K562 (cell line): ENCODE results near the gene TRPM4. TPM values are rescaled to one million over a fixed set of nuclear protein-coding genes. Genes with fewer than 3 reads are reported as not detected.

ENCODE experiments used
- ATAC-seq: fragments of 200-7000 bp; cut with Tn5 transposase; 3 replicates; pipeline ENCODE4 v1.9.1; 2020; ENCODE audit warnings: moderate library complexity
- BruUV-seq: library from RNA; stranded (reverse); fragments of 400-500 nt; replicated peaks from 2 replicates; lab custom pipeline; 2021; lab: Mats Ljungman, UMichigan
- CTCF ChIA-PET: fragments of 300-600 bp; formaldehyde crosslinking; extraction: SDS; loops from one replicate; lab custom pipeline; 2021; ENCODE audit warnings: low intra/inter-chr PET ratio; lab: Yijun Ruan, JAX
- POLR2A ChIA-PET: fragments of 300-600, 350-650 bp; sonication (Branson Sonifier 250); formaldehyde crosslinking; extraction: SDS; loops from one replicate; lab custom pipeline; 2021; ENCODE audit warnings: antibody characterized with exemption, inconsistent platforms; lab: Yijun Ruan, JAX
- DNase-seq, 4 experiments: peaks; one replicate each; pipeline versions ENCODE4 v3.0.0 to v3.0.0-alpha.2; 2011 to 2018; ENCODE audit warnings: low spot score in 3 of 4, mixed read lengths in 3 of 4; ENCODE audit errors: extremely low read depth in 1 of 4
- FAIRE-seq: peaks from 2 replicates; lab custom pipeline; 2011; peaks lifted over from hg19 to GRCh38; lab: Jason Lieb, UNC
- H2AFZ ChIP-seq: 2 replicates; pipeline ENCODE4 v1.6.0; 2011; ENCODE audit warnings: low read depth, low read length, control low read depth, inconsistent platforms
- H3K27ac ChIP-seq: fragments of 200-600 bp; 3 replicates; pipeline ENCODE4 v1.8.0; 2011; ENCODE audit warnings: low read depth, mild to moderate bottlenecking, control low read depth, inconsistent platforms, low read length, moderate library complexity, mixed read lengths; ENCODE audit errors: extremely low read depth
- H3K27me3 ChIP-seq, 2 experiments: fragments of 300-600 bp in 1 of 2; 2 replicates in 1 of 2; 3 replicates in 1 of 2; pipeline versions ENCODE4 v1.6.0 to v1.8.0; 2011; ENCODE audit warnings: inconsistent platforms in 2 of 2, low read length in 2 of 2, mild to moderate bottlenecking in 1 of 2, mixed read lengths in 1 of 2, moderate library complexity in 1 of 2; ENCODE audit not compliant: control insufficient read depth in 2 of 2, insufficient read depth in 2 of 2
- H3K36me3 ChIP-seq: fragments of 300-600 bp; 3 replicates; pipeline ENCODE4 v1.8.0; 2011; ENCODE audit warnings: mild to moderate bottlenecking, low read length, inconsistent platforms; ENCODE audit not compliant: control insufficient read depth, insufficient read depth
- H3K4me1 ChIP-seq, 2 experiments: fragments of 200-600 bp in 1 of 2; replicated peaks in 1 of 2; 2 replicates in 1 of 2; 3 replicates in 1 of 2; pipeline versions ENCODE4 v1.5.1 to v1.8.0; 2011; ENCODE audit warnings: inconsistent platforms in 2 of 2, low read length in 2 of 2, mild to moderate bottlenecking in 1 of 2, mixed read lengths in 1 of 2, moderate library complexity in 1 of 2; ENCODE audit not compliant: control insufficient read depth in 2 of 2, insufficient read depth in 2 of 2
- H3K4me2 ChIP-seq: 2 replicates; pipeline ENCODE4 v1.6.1; 2011; ENCODE audit warnings: low read length, control low read depth, inconsistent platforms, mixed read lengths; ENCODE audit not compliant: insufficient read depth
- H3K4me3 ChIP-seq: fragments of 200-600 bp; sonication (generic), shearing (Covaris generic); 2 replicates; pipeline ENCODE4 v1.5.1; 2016; ENCODE audit warnings: control low read depth, inconsistent platforms
- H3K79me2 ChIP-seq: fragments of 200-600 bp; 3 replicates; pipeline ENCODE4 v1.8.0; 2011; ENCODE audit warnings: low read length, inconsistent platforms; ENCODE audit not compliant: control insufficient read depth, insufficient read depth
- H3K9ac ChIP-seq, 2 experiments: 2 replicates each; pipeline versions ENCODE4 v1.6.0 to v1.6.1; 2011; ENCODE audit warnings: low read depth in 2 of 2, low read length in 2 of 2, control low read depth in 1 of 2, inconsistent platforms in 1 of 2, mild to moderate bottlenecking in 1 of 2, mixed read lengths in 1 of 2; ENCODE audit not compliant: insufficient read depth in 1 of 2
- H3K9me1 ChIP-seq: one replicate; pipeline ENCODE4 v1.6.0; 2011; ENCODE audit warnings: inconsistent platforms, mild to moderate bottlenecking, low read length, moderate library complexity; ENCODE audit not compliant: control insufficient read depth, insufficient read depth
- H3K9me3 ChIP-seq: replicated peaks from 2 replicates; pipeline ENCODE4 v1.5.1; 2011; ENCODE audit warnings: low read depth, low read length, inconsistent platforms; ENCODE audit not compliant: control insufficient read depth, insufficient read depth
- H4K20me1 ChIP-seq: replicated peaks from 2 replicates; pipeline ENCODE4 v1.6.1; 2011; ENCODE audit warnings: low read length, inconsistent platforms, mixed read lengths; ENCODE audit not compliant: control insufficient read depth, insufficient read depth
- CBFA2T2 ChIP-seq: fragments of 450-650 bp; conservative IDR thresholded peaks from 2 replicates; pipeline ENCODE4 v1.6.1; 2017; ENCODE audit warnings: mild to moderate bottlenecking
- CBX8 ChIP-seq: fragments of 200-600 bp; sonication (generic); IDR thresholded peaks from 2 replicates; pipeline ENCODE4 v1.6.1; 2012; ENCODE audit warnings: borderline replicate concordance, mixed run types, low read depth, mild to moderate bottlenecking, moderate library complexity, mixed read lengths, low read length, control low read depth, inconsistent platforms; ENCODE audit not compliant: poor library complexity, severe bottlenecking; ENCODE audit errors: extremely low read depth
- CXXC5 ChIP-seq: fragments of 250-450 bp; sonication (Bioruptor Pico); IDR thresholded peaks from 2 replicates; pipeline ENCODE4 v1.8.0; 2022; ENCODE audit warnings: inconsistent platforms, mild to moderate bottlenecking, moderate library complexity
- NUFIP1 ChIP-seq: fragments of 450-650 bp; IDR thresholded peaks from 2 replicates; pipeline ENCODE4 v1.6.1; 2018; ENCODE audit not compliant: partially characterized antibody
- PHB2 ChIP-seq: fragments of 450-650 bp; IDR thresholded peaks from 2 replicates; pipeline ENCODE4 v1.6.1; 2017; ENCODE audit warnings: low read depth
- ZC3H8 ChIP-seq: fragments of 450-650 bp; IDR thresholded peaks from 2 replicates; pipeline ENCODE4 v1.6.1; 2017
- ZFPM2 ChIP-seq: fragments of 250-450 bp; sonication (Bioruptor Pico); IDR thresholded peaks from 2 replicates; pipeline ENCODE4 v1.5.1; 2022; ENCODE audit warnings: mild to moderate bottlenecking
- WGBS: fragments of 100-300 bp; shearing (Covaris generic); methylation state at CpG from one replicate; pipeline ENCODE4 v1.1.6; 2016; ENCODE audit warnings: low coverage, mixed read lengths; ENCODE audit not compliant: insufficient coverage; ENCODE audit errors: missing lambda C conversion rate; 5-methylcytosine and 5-hydroxymethylcytosine counted together
- in situ Hi-C: fragments of 300-500 bp; cut with MboI; formaldehyde crosslinking; loops from 4 replicates; pipeline ENCODE4 v1.15.0; 2018; ENCODE audit warnings: inconsistent platforms, mixed read lengths
- intact Hi-C: fragments of 100-400 bp; cut with micrococcal nuclease; formaldehyde crosslinking; loops from 2 replicates; pipeline ENCODE4 v1.14.2; 2022
- polyA plus RNA-seq, 8 experiments: library from polyadenylated mRNA; depleted of rRNA in 4 of 8; stranded (reverse) in 5 of 8; unstranded in 3 of 8; fragments of >200 nt; fragmentation: Nextera tagmentation in 2 of 8; fragmentation: Illumina TruSeq in 1 of 8; extraction: Ambion mirVana in 2 of 8; extraction: Trizol in 1 of 8; gene quantifications; 2 replicates each; pipeline versions ENCODE4 v1.2.1 to v1.2.3, GENCODE V29; 2011 to 2014; ENCODE audit warnings: inconsistent platforms in 1 of 8, missing spikeins in 1 of 8
- total RNA-seq, 7 experiments: library from RNA; depleted of rRNA in 6 of 7; stranded (reverse); fragments of >200 nt in 6 of 7; fragmentation: Illumina TruSeq in 2 of 7; extraction: Trizol in 2 of 7; gene quantifications; 2 replicates each; pipeline versions ENCODE4 v1.2.1 to v1.2.3, GENCODE V29; 2011 to 2021; ENCODE audit warnings: low replicate concordance in 1 of 7
- TF ChIP-seq, protein P1 (sequence below): IDR thresholded peaks from 2 replicates; pipeline ENCODE4 v1.6.1; 2014; ENCODE audit warnings: antibody characterized with exemption

Gene TRPM4
- total and polyA plus RNA-seq, 9 of the 15 experiments (the other 6 are each of a cell fraction or from before 2014, with no cell fraction given), result 6.5 to 45.4 (median 15.2) TPM

DNA sequence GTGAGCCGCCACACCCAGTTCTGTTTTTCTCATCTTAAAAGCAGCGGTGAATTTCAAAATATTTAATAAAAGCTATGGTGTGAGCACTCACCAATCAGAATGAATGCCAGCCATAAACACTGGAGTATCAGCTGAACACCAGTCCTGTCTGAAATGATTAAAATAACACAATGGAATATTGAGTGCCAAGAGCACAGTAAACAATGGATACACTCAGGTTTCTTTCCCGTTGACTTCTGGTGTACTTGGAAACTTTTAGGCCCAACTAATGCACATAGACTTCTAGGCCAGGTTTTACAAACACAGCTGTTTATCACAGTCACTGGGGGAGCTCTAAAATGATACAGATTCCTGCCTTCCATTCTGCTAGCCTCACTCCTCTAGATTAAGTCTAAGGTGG lies 99.1 kb downstream of the TRPM4 start:
- DNase-seq (no peak), ATAC-seq (no peak), FAIRE-seq (no peak)
- Histone ChIP-seq H3K9ac (no peak overlapping the region), H3K36me3 (no peaks in the 10 kb centered on the region), H3K27ac (no peak overlapping the region), H4K20me1 (no peaks in the 10 kb centered on the region), H3K4me1 (no peaks in the 10 kb centered on the region), H3K4me3 (no peak overlapping the region), H3K9me1 (no peaks in the 10 kb centered on the region), H3K79me2 (no peaks in the 10 kb centered on the region), H3K4me2 (no peak overlapping the region), H3K27me3 (peaks cover 22 to 32% of the 10 kb centered on the region in 2 experiments), H2AFZ (no peak overlapping the region), H3K9me3 (0 out of 2 replicates have a peak, but pooled peaks cover 2% of the 10 kb centered on the region)
- no peak for TF ChIP-seq ZFPM2 (CRISPR knock-in tag)
- TF ChIP-seq CBFA2T2, result no peak
- no peak for TF ChIP-seq CXXC5 (CRISPR knock-in tag)
- no peak for TF ChIP-seq ZC3H8
- no peak for TF ChIP-seq PHB2
- no peak for TF ChIP-seq CBX8
- TF ChIP-seq NUFIP1, result no peak
- TF ChIP-seq, protein P1, sequence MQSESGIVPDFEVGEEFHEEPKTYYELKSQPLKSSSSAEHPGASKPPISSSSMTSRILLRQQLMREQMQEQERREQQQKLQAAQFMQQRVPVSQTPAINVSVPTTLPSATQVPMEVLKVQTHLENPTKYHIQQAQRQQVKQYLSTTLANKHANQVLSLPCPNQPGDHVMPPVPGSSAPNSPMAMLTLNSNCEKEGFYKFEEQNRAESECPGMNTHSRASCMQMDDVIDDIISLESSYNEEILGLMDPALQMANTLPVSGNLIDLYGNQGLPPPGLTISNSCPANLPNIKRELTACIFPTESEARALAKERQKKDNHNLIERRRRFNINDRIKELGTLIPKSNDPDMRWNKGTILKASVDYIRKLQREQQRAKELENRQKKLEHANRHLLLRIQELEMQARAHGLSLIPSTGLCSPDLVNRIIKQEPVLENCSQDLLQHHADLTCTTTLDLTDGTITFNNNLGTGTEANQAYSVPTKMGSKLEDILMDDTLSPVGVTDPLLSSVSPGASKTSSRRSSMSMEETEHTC, result no peak
- POLR2A ChIA-PET, result no interaction called here
- CTCF ChIA-PET, result no interaction called here
- intact Hi-C loops (no loop called here), in situ Hi-C loops (no loop called here)
- WGBS, result 0% methylated on average over 3 of the region's 3 CpGs
- BruUV-seq, result no TSS peak

Other genes starting within 250 kb of the TRPM4 start
Only the 7 nearest of the 24 such genes appear.
- gene NTF4, start 93.0 kb upstream of the TRPM4 start, total RNA-seq (2014; rRNA removed), result not detected in 2 replicates
- not detected in 2 replicates for gene NTF4, start 93.0 kb upstream of the TRPM4 start, total RNA-seq (2014; rRNA removed; fragmentation: Illumina TruSeq; extraction: Trizol)
- not detected in 2 replicates for gene NTF4, start 93.0 kb upstream of the TRPM4 start, total RNA-seq (2015; rRNA removed; fragmentation: Illumina TruSeq; extraction: Trizol)
- gene NTF4, start 93.0 kb upstream of the TRPM4 start, total RNA-seq (2021), result not detected in 2 replicates
- not detected in 2 replicates for gene NTF4, start 93.0 kb upstream of the TRPM4 start, polyA plus RNA-seq (2011; rRNA removed)
- not detected in 2 replicates for gene NTF4, start 93.0 kb upstream of the TRPM4 start, polyA plus RNA-seq (2014; fragmentation: Illumina TruSeq; extraction: Trizol)
- gene NTF4, start 93.0 kb upstream of the TRPM4 start, polyA plus RNA-seq (2014; fragmentation: Nextera tagmentation; extraction: Ambion mirVana), result not detected
- gene NTF4, start 93.0 kb upstream of the TRPM4 start, polyA plus RNA-seq (2014; rRNA removed), result not detected in 2 replicates
- 0.04 and 0.05 TPM in 2 replicates for gene KCNA7, start 85.1 kb upstream of the TRPM4 start, total RNA-seq (2014; rRNA removed)
- 0.04 TPM in 1 of 2 replicates, not detected in the other for gene KCNA7, start 85.1 kb upstream of the TRPM4 start, total RNA-seq (2014; rRNA removed; fragmentation: Illumina TruSeq; extraction: Trizol)
- not detected in 2 replicates for gene KCNA7, start 85.1 kb upstream of the TRPM4 start, total RNA-seq (2015; rRNA removed; fragmentation: Illumina TruSeq; extraction: Trizol)
- not detected in 2 replicates for gene KCNA7, start 85.1 kb upstream of the TRPM4 start, total RNA-seq (2021)
- not detected in 2 replicates for gene KCNA7, start 85.1 kb upstream of the TRPM4 start, polyA plus RNA-seq (2011; rRNA removed)
- gene KCNA7, start 85.1 kb upstream of the TRPM4 start, polyA plus RNA-seq (2014; fragmentation: Illumina TruSeq; extraction: Trizol), result 0.04 TPM in 1 of 2 replicates, not detected in the other
- not detected for gene KCNA7, start 85.1 kb upstream of the TRPM4 start, polyA plus RNA-seq (2014; fragmentation: Nextera tagmentation; extraction: Ambion mirVana)
- gene KCNA7, start 85.1 kb upstream of the TRPM4 start, polyA plus RNA-seq (2014; rRNA removed), result not detected in 2 replicates
- 496 and 541 TPM in 2 replicates for gene SNRNP70, start 72.3 kb upstream of the TRPM4 start, total RNA-seq (2014; rRNA removed)
- 82.0 and 82.4 TPM in 2 replicates for gene SNRNP70, start 72.3 kb upstream of the TRPM4 start, total RNA-seq (2014; rRNA removed; fragmentation: Illumina TruSeq; extraction: Trizol)
- gene SNRNP70, start 72.3 kb upstream of the TRPM4 start, total RNA-seq (2015; rRNA removed; fragmentation: Illumina TruSeq; extraction: Trizol), result 122 and 128 TPM in 2 replicates
- 201 and 234 TPM in 2 replicates for gene SNRNP70, start 72.3 kb upstream of the TRPM4 start, total RNA-seq (2021)
- gene SNRNP70, start 72.3 kb upstream of the TRPM4 start, polyA plus RNA-seq (2011; rRNA removed), result 136 and 190 TPM in 2 replicates
- 143 and 188 TPM in 2 replicates for gene SNRNP70, start 72.3 kb upstream of the TRPM4 start, polyA plus RNA-seq (2014; fragmentation: Illumina TruSeq; extraction: Trizol)
- 1 to 10 TPM; 2.8 to 3.2 TPM for gene SNRNP70, start 72.3 kb upstream of the TRPM4 start, polyA plus RNA-seq (2014; fragmentation: Nextera tagmentation; extraction: Ambion mirVana)
- gene SNRNP70, start 72.3 kb upstream of the TRPM4 start, polyA plus RNA-seq (2014; rRNA removed), result 401 and 493 TPM in 2 replicates
- 11.0 and 12.4 TPM in 2 replicates for gene LIN7B, start 43.4 kb upstream of the TRPM4 start, total RNA-seq (2014; rRNA removed)
- 1.1 and 1.6 TPM in 2 replicates for gene LIN7B, start 43.4 kb upstream of the TRPM4 start, total RNA-seq (2014; rRNA removed; fragmentation: Illumina TruSeq; extraction: Trizol)
- gene LIN7B, start 43.4 kb upstream of the TRPM4 start, total RNA-seq (2015; rRNA removed; fragmentation: Illumina TruSeq; extraction: Trizol), result 4.0 and 4.1 TPM in 2 replicates
- gene LIN7B, start 43.4 kb upstream of the TRPM4 start, total RNA-seq (2021), result 9.2 and 9.6 TPM in 2 replicates
- gene LIN7B, start 43.4 kb upstream of the TRPM4 start, polyA plus RNA-seq (2011; rRNA removed), result 5.9 and 10.3 TPM in 2 replicates
- gene LIN7B, start 43.4 kb upstream of the TRPM4 start, polyA plus RNA-seq (2014; fragmentation: Illumina TruSeq; extraction: Trizol), result 3.1 and 5.1 TPM in 2 replicates
- 1 to 10 TPM in 1 of 2 experiments, under 1 TPM in 1; 0.89 to 1.4 TPM for gene LIN7B, start 43.4 kb upstream of the TRPM4 start, polyA plus RNA-seq (2014; fragmentation: Nextera tagmentation; extraction: Ambion mirVana)
- gene LIN7B, start 43.4 kb upstream of the TRPM4 start, polyA plus RNA-seq (2014; rRNA removed), result 15.7 and 18.3 TPM in 2 replicates
- 4.7 and 7.4 TPM in 2 replicates for gene C19orf73, start 38.6 kb upstream of the TRPM4 start, total RNA-seq (2014; rRNA removed)
- gene C19orf73, start 38.6 kb upstream of the TRPM4 start, total RNA-seq (2014; rRNA removed; fragmentation: Illumina TruSeq; extraction: Trizol), result 0.55 and 0.64 TPM in 2 replicates
- gene C19orf73, start 38.6 kb upstream of the TRPM4 start, total RNA-seq (2015; rRNA removed; fragmentation: Illumina TruSeq; extraction: Trizol), result 1.4 and 2.1 TPM in 2 replicates
- 1.6 and 3.2 TPM in 2 replicates for gene C19orf73, start 38.6 kb upstream of the TRPM4 start, total RNA-seq (2021)
- 1.5 and 1.9 TPM in 2 replicates for gene C19orf73, start 38.6 kb upstream of the TRPM4 start, polyA plus RNA-seq (2011; rRNA removed)
- gene C19orf73, start 38.6 kb upstream of the TRPM4 start, polyA plus RNA-seq (2014; fragmentation: Illumina TruSeq; extraction: Trizol), result 1.1 TPM in 2 replicates
- under 1 TPM; 0.08 to 0.32 TPM for gene C19orf73, start 38.6 kb upstream of the TRPM4 start, polyA plus RNA-seq (2014; fragmentation: Nextera tagmentation; extraction: Ambion mirVana)
- gene C19orf73, start 38.6 kb upstream of the TRPM4 start, polyA plus RNA-seq (2014; rRNA removed), result 5.4 and 5.7 TPM in 2 replicates
- gene PPFIA3, start 38.2 kb upstream of the TRPM4 start, total RNA-seq (2014; rRNA removed), result 48.2 and 55.9 TPM in 2 replicates
- 10.3 and 11.5 TPM in 2 replicates for gene PPFIA3, start 38.2 kb upstream of the TRPM4 start, total RNA-seq (2014; rRNA removed; fragmentation: Illumina TruSeq; extraction: Trizol)
- 19.1 and 21.0 TPM in 2 replicates for gene PPFIA3, start 38.2 kb upstream of the TRPM4 start, total RNA-seq (2015; rRNA removed; fragmentation: Illumina TruSeq; extraction: Trizol)
- gene PPFIA3, start 38.2 kb upstream of the TRPM4 start, total RNA-seq (2021), result 47.5 and 53.0 TPM in 2 replicates
- 11.2 and 16.9 TPM in 2 replicates for gene PPFIA3, start 38.2 kb upstream of the TRPM4 start, polyA plus RNA-seq (2011; rRNA removed)
- 17.6 and 30.1 TPM in 2 replicates for gene PPFIA3, start 38.2 kb upstream of the TRPM4 start, polyA plus RNA-seq (2014; fragmentation: Illumina TruSeq; extraction: Trizol)
- under 1 TPM; 0.10 to 0.29 TPM for gene PPFIA3, start 38.2 kb upstream of the TRPM4 start, polyA plus RNA-seq (2014; fragmentation: Nextera tagmentation; extraction: Ambion mirVana)
- gene PPFIA3, start 38.2 kb upstream of the TRPM4 start, polyA plus RNA-seq (2014; rRNA removed), result 44.2 and 46.7 TPM in 2 replicates
- gene HRC, start 2.4 kb upstream of the TRPM4 start, total RNA-seq (2014; rRNA removed), result 15.6 and 20.8 TPM in 2 replicates
- 10.0 and 11.7 TPM in 2 replicates for gene HRC, start 2.4 kb upstream of the TRPM4 start, total RNA-seq (2014; rRNA removed; fragmentation: Illumina TruSeq; extraction: Trizol)
- 15.9 and 16.1 TPM in 2 replicates for gene HRC, start 2.4 kb upstream of the TRPM4 start, total RNA-seq (2015; rRNA removed; fragmentation: Illumina TruSeq; extraction: Trizol)
- gene HRC, start 2.4 kb upstream of the TRPM4 start, total RNA-seq (2021), result 14.8 and 15.6 TPM in 2 replicates
- gene HRC, start 2.4 kb upstream of the TRPM4 start, polyA plus RNA-seq (2011; rRNA removed), result 13.1 and 22.3 TPM in 2 replicates
- gene HRC, start 2.4 kb upstream of the TRPM4 start, polyA plus RNA-seq (2014; fragmentation: Illumina TruSeq; extraction: Trizol), result 17.9 and 18.7 TPM in 2 replicates
- gene HRC, start 2.4 kb upstream of the TRPM4 start, polyA plus RNA-seq (2014; fragmentation: Nextera tagmentation; extraction: Ambion mirVana), result 1 to 10 TPM in 1 of 2 experiments, under 1 TPM in 1; 0.66 to 1.2 TPM
- gene HRC, start 2.4 kb upstream of the TRPM4 start, polyA plus RNA-seq (2014; rRNA removed), result 11.8 and 13.7 TPM in 2 replicates